Stimulated activated CD4-positive, alpha-beta T cell treated with anti-CD3 and anti-CD28 coated beads, Interleukin-12 subunit alpha, Interleukin-12 subunit beta, amount 100 ng/mL, for 48 hours (primary cell): ENCODE measurements around the gene TCERG1L.
"Not testable (repeated sequence)": the region's sequence is repeated elsewhere in the genome, so short reads cannot be mapped to it uniquely, and the experiment has no call there.

ENCODE experiments used
- DNase-seq, 3 donors: peaks; one replicate each; pipeline ENCODE4 v3.0.0-alpha.2; 2020; ENCODE audit warnings: low read depth in 2 of 3, low spot score in 1 of 3

The TCERG1L gene

DNA sequence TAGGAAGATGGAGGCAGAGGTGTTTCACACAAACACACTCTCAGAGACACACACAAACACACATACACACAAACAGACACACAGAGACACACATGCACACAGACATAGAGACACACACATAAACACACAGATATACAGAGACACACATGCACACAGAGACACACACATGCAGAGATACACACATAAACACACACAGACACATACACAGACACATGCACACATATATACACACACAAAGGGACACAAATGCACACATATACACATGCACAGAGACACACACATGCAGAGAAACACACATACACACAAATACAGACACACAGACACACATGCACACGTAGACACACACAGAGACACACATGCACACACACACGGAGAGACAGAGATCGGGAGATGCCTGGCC, 163.3 kb downstream of the TCERG1L start:
- DNase-seq: no peak

DNA sequence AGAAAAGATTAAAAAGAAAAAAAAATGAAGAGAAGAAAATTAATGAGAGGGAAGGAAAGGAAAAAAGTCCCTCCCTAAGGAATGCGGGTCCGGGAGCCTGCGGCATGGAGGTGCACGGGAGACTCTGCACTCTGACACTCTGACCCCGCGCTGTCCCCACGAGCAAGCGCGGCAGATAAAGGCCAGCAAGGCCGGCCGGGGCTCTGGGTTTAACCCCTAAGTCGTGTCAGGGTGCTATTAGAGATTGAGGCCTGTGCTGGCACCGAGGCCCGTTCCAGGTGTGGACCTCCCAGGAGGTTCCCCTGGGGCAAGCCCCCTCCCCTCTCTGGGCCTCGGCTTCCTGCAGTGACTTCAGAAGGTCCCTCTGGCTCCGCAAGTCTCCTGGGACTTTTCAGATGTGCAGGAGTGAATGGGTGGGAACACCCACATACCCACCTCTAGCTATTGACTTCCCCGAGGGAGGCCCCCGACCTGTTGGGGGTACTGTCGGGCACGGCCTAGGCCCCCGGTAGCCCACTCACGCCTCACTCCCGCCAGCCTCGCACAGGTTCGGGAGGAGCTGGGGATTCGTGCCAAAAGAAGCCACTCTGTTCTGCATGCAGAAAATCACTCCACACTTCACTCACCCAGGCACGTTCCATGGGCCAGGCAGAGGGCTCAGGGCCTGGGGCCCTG, 164.1 kb downstream of the TCERG1L start:
- DNase-seq: no peak

DNA sequence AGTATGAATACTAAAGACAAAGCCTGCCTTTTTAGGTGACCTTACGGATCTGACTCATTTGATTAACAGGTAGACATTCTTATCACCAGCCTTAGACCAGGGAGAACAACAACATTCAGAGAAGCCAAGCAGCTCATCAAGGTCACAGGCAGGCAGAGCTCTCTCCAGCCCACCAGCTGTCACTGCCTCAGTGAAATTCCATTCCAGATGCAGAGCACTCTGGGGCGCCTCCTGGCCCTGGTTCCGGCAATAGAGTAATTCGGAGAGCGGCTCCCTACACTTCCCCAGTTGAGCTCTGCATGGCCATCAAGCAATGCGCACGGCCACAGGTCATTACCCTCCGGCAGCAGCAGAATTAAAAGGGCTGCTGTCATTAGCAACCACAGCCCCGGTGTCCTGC, 164.7 kb downstream of the TCERG1L start:
- DNase-seq: no peak

DNA sequence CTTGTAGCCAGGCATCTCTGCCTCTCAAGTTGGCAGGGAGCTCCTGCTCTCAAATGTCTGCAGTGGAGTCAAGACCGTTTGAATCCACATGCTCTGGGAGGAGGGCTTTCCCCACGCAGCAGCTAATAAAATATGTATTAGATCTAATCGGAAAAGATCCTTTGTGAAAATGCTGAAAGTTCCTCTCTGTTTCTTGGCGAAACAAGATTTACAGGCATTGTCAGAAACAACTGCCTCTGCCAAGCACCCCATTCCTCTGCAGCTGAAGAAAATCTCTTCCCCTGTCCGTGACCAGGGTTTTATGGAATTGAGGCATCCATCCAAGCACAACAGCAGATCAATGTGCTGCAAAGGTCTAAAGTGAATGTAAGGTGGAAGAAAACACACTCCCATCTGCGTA, 165.8 kb downstream of the TCERG1L start:
- DNase-seq: no peak

DNA sequence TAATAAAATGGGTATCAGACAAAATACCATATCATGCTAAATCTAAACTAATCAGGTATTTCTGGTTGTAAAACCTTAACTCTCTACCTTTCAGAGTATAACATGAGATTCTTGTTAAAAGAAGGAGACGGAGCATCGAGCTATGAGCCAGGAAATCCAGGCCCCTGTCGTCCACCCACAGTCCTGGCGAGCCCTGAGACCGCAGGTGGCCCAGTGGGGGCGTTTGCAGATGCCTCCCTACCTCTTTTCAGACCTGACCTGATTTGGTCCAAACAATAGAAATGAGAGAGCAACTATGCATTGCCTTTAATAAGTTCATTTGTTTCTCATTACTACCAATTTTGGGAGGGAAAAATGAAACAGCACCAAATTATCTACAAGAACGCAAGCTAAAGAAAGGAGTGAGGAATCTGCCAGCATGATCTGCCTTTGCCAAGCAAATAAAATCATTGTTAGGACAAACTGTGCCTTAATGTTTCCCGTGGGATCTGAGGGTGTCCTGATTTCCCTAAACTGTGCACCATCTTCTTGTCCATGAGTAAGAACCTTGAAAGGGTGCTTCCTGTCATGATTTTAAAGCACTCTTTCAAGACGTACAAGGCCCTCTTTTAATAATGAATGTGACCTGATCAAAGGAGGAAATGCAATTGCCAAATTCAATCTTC, 166.7 kb downstream of the TCERG1L start:
- DNase-seq: no peak

DNA sequence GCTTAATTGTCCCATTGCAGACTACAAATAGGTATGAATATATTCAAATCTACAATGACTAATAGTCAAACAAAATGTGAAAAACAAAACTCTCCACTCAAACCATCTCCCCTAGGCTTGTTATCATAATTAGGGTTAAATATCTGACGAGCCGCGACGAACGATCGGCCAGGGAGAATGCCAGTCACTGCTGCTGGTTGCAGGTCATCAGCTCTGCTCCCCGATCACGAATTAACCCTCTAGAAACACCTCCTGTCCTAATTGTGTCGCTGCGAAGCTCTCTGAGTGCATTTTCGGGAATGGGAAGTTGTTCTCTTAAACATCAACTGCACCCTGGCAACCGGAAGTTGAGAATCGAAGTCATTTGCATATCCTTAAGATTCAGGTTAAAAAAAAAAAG, 167.3 kb downstream of the TCERG1L start:
- no peak for DNase-seq

DNA sequence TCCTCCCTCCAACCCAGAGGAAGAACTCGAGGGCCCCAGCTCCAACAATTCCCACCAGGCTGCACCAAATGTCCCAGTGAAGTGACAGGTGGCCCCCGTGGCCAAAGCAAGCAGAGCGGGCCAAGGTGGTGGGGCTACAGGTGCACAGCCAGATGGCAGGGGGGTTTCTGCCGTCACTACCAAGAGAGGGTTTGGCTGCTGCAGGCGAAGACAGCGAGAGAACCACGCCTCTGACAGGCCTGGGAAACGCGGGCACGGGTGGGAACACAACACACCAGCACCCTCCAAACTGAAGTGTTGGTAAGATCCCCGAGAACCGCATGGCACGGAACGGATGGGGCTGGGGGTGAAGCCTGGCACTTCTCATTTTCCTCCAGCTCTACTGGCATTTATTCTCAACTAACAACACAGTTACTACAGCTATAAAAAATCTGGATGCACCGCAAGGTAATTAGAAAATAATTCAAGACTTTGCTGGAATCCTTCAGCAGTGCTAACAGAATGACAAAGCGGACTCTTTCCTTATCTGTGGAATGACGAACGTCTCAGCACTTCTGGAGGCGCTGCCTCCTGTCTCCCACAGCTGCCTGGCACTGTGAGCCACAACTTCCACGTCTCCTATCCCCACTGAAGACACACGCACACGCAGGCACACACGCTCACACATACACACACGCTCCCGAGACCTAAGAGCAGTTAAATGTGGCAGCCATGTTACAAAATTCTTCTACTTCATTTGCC, 167.9 kb downstream of the TCERG1L start:
- DNase-seq: no peak

DNA sequence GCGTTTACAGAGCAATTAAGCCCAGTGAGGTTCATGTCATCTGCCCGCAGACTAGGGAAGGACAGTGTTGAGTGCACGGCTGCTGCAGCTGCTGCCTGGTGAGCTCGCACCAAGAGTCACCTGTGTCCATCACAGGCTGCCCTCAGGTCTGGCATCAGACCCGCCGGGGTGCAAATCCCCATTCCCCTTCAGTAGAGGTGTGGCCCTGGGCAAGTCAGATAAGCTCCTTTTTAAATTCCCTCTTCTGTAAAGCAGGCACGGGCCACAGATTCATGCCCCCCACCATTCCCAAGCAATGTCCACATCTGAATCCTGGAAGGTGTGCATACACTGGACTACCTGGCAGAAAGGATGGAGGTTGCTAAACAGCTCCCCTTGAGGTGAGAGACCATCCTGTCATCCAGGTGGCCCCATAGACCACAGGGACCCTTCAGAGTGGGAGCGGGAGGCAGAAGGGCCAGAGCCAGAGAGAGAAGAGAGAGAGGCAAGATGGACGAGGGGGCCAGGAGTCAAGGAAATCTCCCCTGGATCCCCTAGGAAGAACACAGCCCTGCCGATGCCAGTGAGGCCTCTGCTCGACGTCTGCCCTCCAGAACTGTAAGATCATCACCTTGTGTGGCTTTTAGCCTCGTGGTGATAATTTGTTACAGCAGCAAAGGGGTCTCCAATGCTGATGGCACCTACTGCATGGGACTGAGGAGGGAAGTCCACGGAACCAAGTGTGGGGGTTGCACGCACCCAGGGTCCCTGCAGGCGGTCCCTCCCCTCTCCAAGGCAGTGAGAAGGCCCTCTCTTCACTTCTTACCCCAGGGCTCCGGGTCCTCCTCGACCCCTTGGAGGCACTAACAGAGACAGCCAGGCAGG, 168.8 kb downstream of the TCERG1L start:
- no peak for DNase-seq

DNA sequence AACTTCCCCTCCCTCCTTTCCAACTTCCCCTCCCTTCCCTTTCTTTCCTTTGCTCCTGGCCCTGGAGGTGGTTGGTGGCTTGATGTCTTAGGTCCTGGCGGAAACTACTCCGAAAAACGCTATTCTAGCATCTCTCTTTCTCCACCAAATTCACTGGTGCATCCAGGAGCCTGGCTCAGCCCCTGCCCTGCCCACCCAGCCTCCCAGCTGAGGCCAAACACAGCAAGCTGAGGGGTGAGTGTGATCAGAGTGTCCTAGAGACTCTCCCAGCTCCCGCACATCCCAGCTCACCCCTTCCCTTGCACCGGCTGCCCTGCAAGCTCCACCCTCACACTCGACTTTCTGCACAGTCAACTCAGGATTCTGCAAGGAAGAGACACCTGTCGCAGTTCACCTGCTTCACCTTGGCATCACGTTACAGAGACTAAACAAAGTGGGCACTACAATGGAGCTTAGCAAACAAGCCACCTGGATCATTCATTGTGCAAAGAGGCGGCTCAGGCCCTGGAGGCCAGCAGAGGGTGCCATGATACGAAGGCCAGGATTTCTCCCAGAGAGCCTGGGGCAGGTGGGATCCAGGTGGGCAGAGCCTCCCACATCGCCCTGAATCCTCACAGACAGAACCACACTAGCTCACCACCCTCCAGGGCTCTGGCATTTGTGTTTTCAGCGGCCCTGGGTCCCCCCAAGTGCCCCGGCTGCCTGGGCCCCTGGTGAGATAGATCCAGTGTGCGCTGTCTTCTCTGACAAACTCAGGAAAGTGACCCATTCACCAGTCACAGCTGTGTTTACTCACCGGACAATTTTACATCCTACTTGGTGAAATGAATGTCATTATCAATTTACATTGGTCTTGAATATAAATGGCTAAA, 169.6 kb downstream of the TCERG1L start:
- no peak for DNase-seq

DNA sequence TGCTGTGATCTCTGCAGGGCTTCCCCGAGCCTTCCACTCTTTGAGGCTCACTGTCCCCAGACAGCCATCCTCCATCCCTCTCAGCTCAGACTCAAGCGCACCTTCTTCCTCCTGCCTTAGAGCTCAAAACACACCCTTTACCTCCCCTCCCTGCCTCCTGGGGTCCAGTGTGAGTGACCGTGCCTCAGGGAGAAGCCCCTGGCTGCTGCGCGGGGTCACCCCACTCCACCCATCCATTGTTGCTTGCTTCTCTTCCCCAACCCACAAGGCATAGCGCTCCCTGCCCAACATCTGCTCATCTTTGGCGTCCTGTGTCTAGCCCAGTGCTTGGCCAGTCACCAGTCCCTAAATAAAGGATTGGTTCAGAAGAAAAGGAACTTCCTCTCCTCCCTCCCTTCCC, 170.3 kb downstream of the TCERG1L start:
- DNase-seq: no peak

DNA sequence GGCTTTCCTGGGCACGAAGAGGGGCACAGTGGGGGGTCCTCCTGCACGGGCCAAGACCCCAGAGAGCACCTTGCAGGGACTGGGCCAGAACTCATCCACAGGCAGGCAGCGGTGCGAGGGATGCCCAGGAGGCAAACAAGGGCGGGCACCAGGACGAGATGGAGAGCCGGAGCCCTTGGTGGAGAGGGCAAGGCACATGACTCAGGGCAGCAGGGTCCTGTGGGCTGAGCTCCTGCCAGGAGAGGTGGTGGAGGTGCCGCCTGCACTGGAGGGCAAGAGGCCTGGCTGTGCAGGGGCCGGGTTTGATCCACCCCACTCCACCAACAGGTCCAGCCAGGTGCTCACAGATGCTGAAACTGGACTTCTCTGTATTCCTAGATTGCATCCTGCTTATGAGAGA, 170.9 kb downstream of the TCERG1L start:
- no peak for DNase-seq

DNA sequence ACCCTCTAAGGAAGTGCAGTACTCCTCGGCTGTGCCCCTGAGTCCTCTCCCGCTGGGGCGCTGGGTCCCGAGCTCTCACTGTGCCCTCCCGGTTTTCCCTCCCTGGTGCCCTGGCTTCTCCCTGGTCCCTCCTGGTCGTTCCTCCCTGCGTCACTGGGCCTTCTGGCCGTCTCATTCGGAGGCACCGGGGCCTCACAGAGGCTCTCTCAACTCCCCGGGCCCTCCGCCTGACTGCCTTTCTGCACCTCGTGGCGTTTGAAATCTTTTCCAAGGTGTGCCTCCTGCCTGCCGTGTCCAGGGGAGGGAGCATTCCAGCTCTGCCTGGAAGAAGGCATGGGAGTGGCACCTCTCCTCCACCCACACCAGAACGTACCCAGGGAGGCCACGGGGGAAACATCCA, 174.3 kb downstream of the TCERG1L start:
- no peak for DNase-seq

DNA sequence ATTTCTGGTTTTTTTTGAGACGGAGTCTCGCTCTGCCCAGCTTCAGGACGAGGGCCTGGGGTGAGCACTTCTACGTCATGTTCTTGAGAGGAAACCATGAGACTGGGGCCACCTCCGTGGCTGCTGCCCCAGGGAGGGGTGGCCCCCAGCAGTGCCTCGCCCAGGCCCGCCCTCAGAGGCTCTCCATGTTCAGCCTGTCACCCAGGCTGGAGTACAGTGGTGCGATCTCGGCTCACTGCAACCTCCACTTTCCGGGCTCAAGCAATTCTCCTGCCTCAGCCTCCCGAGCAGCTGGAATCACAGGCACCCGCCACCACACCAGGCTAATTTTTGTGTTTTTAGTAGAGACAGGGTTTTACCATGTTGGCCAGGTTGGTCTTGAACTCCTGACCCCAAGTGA, 175.2 kb downstream of the TCERG1L start:
- not testable (repeated sequence) for DNase-seq

DNA sequence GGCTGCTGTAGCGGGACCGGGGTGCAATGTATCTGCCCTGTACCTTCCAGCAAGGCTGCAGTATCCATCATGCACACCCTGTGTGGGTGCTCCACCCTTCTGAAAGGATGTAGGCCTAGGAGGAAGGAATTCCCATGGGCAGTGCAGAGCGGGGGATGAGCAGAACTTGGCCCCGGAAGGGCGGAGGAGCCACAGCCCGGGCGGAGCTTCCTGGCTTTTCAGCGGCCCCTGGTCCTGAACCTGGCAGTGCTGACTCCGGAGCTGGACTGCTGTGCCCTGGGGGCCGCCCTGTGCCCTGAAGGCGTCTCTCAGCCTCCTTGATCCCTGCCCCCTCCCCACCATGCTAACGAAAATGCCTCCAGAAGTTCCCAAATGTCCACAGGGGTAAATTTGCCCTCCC, 175.8 kb downstream of the TCERG1L start:
- no peak for DNase-seq

DNA sequence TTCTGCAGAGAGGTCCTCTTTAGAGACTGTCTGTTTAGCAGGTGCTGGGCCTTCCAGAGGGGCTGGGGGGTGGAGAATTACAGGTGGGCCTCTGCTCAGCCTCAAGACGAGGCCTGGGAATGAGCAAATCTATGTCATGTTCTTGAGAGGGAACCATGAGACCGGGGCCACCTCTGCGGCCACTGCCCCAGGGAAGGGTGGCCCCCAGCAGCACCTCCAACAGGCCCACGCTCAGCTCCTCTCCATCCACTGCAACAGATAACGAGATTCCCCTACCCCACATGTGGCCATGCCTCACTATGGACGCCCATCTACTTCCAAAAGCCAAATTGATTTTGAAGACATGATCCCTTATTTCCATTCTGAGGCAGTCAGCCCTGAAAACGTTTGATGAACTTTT, 176.9 kb downstream of the TCERG1L start:
- DNase-seq: no peak

DNA sequence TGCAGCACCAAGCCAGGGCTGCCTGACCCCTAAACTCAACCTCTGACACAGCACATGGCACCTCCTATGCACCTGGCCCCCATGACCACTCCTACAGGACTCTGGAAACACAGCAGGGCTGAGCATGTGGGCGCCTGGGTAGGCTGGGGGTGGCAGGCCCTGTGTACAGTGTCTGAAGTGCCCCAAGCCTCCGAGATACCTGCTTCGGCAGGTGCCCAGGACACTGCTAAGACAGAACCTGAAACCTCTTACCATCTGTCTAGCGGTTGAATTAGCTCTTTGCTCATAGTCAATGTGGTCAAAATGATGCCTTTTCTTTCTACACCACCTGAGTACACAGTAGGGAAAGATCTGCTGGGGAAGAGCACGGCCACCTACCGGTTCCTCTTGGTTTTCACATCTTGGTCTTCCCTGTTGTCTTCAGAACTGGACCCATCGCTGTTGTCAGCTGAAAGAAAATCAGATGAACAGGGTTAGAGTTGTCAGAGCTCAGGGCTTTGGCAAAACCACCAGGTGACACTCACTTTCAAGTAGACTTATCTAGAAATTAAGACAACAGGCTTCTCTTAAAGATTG, 177.4 kb downstream of the TCERG1L start:
- DNase-seq: no peak

DNA sequence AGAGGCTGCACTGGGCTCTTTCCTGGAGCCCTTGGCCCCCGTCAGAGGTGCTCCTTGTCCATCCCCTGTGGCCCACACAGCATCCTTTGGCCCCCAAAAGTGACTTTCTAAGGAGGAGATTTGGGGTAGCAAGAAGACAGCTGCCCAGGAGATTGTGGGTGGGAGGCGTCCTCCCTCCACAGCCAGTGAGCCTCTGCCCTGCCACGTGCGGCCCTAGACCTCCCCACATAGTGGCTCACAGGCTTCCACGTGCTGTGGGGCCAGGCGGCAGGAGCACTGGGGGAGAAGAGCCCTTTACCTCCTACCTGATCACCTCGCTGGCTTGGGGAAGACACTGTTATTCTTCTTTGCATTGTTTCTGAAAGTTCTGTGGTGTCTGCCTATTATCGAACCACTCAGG, 178.8 kb downstream of the TCERG1L start:
- no peak for DNase-seq

DNA sequence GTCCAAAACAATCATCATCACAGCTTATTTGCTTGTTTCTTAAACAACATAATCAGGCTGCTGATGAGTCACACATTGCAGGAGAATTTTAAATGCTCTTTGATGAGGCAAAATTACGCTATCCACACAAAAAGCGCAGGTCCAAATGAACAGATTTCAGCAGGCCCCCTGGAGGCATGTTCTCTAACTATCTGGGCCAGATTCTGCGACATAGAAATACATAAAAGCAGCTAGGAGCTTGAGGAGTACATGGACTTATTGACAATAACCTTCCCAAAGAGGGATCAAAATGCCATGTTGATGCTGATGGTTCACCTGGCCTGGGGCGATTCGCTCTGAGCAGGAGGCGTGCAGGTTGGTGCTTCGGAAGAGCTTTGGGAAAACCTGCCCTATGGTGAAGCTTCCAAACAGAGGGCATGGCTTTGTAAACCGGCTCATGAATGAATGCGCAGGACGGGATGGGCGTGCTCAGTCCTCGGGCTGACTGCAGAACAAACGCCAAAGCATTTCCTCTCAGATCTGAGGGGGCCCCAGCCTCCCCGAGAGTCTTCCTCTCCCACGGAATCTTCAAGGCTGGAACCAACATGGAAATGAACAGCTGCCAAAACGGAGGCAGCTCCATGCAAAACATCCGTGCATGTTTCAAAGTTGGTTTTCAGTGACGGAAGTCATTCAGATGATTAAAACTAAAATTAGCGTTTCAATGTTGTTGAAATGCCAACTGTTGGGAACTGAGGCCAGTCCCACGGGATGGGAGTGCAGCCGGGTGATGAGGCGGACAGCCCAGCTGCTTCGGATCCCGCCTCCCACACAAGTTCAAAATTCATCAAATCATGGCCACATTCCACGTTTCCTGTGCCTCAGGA, 179.6 kb downstream of the TCERG1L start:
- no peak for DNase-seq

DNA sequence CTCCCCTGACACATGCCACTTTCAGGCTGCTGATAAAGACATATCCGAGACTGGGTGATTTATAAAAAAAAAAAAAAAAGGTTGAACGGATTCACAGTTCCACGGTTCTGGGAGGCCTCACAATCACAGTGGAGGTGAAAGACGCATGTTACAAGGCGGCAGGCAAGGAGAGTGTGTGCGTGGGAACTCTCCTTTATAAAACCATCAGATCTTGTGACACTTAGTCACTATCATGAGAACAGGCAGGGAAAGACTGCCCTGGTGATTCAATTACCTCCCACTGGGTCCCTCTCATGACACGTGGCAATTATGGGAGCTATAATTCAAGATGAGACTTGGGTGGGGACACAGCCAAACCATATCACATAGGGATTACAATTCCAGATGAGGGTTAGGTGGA, 181.5 kb downstream of the TCERG1L start:
- no peak for DNase-seq
